GM21825 (cell line): ENCODE data around the gene PXDN.
"Not testable (repeated sequence)": the region's sequence is repeated elsewhere in the genome, so short reads cannot be mapped to it uniquely, and the experiment has no call there.

Experiments used
- ATAC-seq: cut with Tn5 transposase; IDR thresholded peaks from one replicate; pipeline ENCODE4 v1.9.1; 2021; ENCODE audit warnings: mild to moderate bottlenecking, moderate library complexity; ENCODE audit not compliant: unreplicated experiment

PXDN gene

GRCh38 chr2:1775511-1776035 lies 31.3 kb upstream of the PXDN start:
- ATAC-seq, result no peak

- ATAC-seq, result no peak
Observed at GRCh38 chr2:1774929-1775328, 30.6 kb upstream of the PXDN start.

GRCh38 chr2:1773883-1774282 lies 29.6 kb upstream of the PXDN start:
- ATAC-seq, result no peak

- ATAC-seq, result no peak
Observed at GRCh38 chr2:1772471-1773267, 28.4 kb upstream of the PXDN start.

- no peak for ATAC-seq
Observed at GRCh38 chr2:1771626-1772280, 27.4 kb upstream of the PXDN start.

- no peak for ATAC-seq
Observed at GRCh38 chr2:1770566-1771380, 26.5 kb upstream of the PXDN start.

- ATAC-seq, result no peak
Observed at GRCh38 chr2:1769703-1770422, 25.5 kb upstream of the PXDN start.

- no peak for ATAC-seq
Observed at GRCh38 chr2:1767939-1768691, 23.8 kb upstream of the PXDN start.

- no peak for ATAC-seq
Observed at GRCh38 chr2:1766851-1767811, 22.8 kb upstream of the PXDN start.

GRCh38 chr2:1766425-1766824 lies 22.1 kb upstream of the PXDN start:
- ATAC-seq, result no peak

- ATAC-seq, result not testable (repeated sequence)
Observed at GRCh38 chr2:1765201-1765600, 20.9 kb upstream of the PXDN start.

- no peak for ATAC-seq
Observed at GRCh38 chr2:1759611-1759930, 15.3 kb upstream of the PXDN start.

GRCh38 chr2:1758774-1759610 lies 14.7 kb upstream of the PXDN start:
- no peak for ATAC-seq

GRCh38 chr2:1758171-1758570 lies 13.9 kb upstream of the PXDN start:
- no peak for ATAC-seq

- no peak for ATAC-seq
Observed at GRCh38 chr2:1757567-1757966, 13.3 kb upstream of the PXDN start.

GRCh38 chr2:1757146-1757545 lies 12.8 kb upstream of the PXDN start:
- ATAC-seq, result not testable (repeated sequence)

GRCh38 chr2:1756456-1756855 lies 12.1 kb upstream of the PXDN start:
- ATAC-seq, result no peak
